ENCODE results near the gene ANXA6.

DNA sequence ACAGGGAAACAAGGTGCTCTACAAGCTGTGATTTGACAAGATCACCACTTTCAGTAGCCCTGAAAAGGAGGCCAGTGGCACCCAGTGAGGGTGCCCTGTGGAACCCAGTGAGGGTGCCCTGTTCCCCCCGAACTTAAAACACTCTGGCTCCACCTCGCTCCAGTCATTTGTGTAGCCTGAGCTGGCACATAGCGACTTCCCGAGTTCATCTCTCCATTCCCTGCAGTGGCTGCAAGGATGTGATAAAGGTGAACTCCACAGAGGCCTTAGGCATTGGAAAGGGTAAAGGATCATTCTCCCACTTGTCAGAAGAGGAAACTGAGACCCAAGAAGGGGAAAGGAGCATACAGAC lies 21.9 kb upstream of the ANXA6 start:
- TF ChIP-seq EZH2 (IDR thresholded peaks at IDR 0.05; ENCODE audit: borderline replicate concordance, low read depth, low read length, poor library complexity, severe bottlenecking) = no peak
- TF ChIP-seq, protein P1, sequence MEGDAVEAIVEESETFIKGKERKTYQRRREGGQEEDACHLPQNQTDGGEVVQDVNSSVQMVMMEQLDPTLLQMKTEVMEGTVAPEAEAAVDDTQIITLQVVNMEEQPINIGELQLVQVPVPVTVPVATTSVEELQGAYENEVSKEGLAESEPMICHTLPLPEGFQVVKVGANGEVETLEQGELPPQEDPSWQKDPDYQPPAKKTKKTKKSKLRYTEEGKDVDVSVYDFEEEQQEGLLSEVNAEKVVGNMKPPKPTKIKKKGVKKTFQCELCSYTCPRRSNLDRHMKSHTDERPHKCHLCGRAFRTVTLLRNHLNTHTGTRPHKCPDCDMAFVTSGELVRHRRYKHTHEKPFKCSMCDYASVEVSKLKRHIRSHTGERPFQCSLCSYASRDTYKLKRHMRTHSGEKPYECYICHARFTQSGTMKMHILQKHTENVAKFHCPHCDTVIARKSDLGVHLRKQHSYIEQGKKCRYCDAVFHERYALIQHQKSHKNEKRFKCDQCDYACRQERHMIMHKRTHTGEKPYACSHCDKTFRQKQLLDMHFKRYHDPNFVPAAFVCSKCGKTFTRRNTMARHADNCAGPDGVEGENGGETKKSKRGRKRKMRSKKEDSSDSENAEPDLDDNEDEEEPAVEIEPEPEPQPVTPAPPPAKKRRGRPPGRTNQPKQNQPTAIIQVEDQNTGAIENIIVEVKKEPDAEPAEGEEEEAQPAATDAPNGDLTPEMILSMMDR (conservative IDR thresholded peaks at IDR 0.05; ENCODE audit: low read depth, low read length) = no peak

Measured in A673 (cell line).